ENCODE results near the gene EPN2. TPM values are rescaled to one million over a fixed set of nuclear protein-coding genes. Genes with fewer than 3 reads are reported as not detected.

The EPN2 gene
- total RNA-seq, 2 experiments from 2014 or later = 6.3 to 7.7 TPM

DNA sequence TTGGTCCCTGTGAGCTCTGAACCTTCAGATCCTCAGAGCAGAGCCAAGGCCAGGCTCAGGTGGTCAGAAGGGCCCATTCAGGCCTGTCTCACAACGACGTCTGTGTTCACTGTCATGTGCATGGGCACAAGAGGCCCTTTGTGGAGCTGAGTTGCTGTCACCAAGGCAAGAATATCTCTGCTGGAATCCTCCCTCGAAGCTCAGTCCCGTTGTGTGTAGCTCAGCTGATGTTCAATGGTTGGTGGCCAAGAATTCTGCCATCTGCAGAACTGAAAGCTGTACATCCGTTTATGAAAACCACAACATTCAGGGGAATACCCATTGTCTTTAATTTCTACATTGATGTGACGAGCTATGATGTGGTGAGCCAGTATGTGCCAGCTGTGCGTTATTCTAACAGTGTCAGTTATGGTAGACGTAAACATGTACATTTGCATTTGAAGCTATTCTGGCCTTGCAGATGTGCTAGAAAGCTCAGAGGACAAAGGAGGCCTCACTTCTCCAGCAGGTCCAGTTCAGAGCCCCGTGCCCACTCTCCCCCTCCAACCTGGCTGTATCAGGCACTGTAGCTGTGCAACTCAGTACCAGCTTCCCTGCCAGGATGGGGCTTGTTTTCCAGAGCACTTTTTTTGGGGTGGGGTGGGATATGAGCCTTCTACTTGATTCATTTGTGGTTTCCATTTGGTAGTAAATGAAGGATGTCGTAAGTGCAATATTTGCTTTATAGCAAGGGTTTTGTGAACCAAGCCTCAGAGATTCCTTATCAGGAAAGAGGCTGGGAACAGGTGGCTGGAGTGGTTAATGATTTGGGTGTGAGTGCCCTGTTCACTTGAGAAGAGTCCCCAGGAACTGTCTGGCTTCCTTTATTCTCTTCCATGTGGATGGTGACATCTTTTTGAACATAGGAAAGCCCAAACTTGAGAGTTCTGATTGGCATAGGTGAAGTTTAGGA, 69.3 kb downstream of the EPN2 start:
- DNase-seq = peak; percentile 47
- peak overlapping the region; percentile 10 for H3K4me3 Mint-ChIP-seq
- POLR2A ChIA-PET = interaction anchor here (0.9 to 2.2 kb wide), 6 partner anchors 13 to 342 kb away, joined by 3 to 14 read pairs (median 4); partner anchors contain the start of genes ALDH3A2 and MAPK7
- no peaks in the 10 kb centered on the region for H3K36me3 Mint-ChIP-seq (ENCODE audit: low read depth)
- peak overlapping the region; percentile 37 for H3K27ac Mint-ChIP-seq
- H3K9me3 Mint-ChIP-seq = no peaks in the 10 kb centered on the region
- H3K4me1 Mint-ChIP-seq = peaks cover 42% of the 10 kb centered on the region
- CTCF ChIA-PET = interaction anchor here (0.9 to 1.8 kb wide), 12 partner anchors 9 to 340 kb away, joined by 3 to 6 read pairs (median 3); partner anchors contain the start of genes B9D1 and MAPK7
- H3K27me3 Mint-ChIP-seq = peaks cover 12% of the 10 kb centered on the region

DNA sequence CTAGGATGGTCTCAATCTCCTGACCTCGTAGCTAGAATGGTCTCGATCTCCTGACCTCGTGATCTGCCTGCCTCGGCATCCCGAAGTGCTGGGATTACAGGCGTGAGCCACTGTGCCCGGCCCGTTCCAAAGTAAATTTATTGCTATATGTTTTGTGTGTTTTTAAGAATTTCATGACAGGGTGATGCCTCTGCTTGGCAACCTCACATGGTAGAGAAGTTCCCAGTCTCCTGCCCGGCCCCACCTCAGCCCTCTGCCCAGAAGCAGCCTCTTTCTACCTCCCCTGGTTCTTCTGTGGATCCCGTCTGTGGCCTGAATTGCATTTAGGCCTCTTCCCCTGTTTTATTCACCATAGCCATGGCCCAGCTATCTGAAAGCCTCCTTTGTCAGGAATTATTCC, 70.4 kb downstream of the EPN2 start:
- no peak overlapping the region for H3K27ac Mint-ChIP-seq
- H3K27me3 Mint-ChIP-seq = peaks cover 12% of the 10 kb centered on the region
- ChIA-PET CTCF (no interaction called here), POLR2A (no interaction called here)
- H3K9me3 Mint-ChIP-seq = no peaks in the 10 kb centered on the region
- H3K4me3 Mint-ChIP-seq = no peak overlapping the region
- peaks cover 49% of the 10 kb centered on the region for H3K4me1 Mint-ChIP-seq
- no peaks in the 10 kb centered on the region for H3K36me3 Mint-ChIP-seq (ENCODE audit: low read depth)
- DNase-seq = no peak

DNA sequence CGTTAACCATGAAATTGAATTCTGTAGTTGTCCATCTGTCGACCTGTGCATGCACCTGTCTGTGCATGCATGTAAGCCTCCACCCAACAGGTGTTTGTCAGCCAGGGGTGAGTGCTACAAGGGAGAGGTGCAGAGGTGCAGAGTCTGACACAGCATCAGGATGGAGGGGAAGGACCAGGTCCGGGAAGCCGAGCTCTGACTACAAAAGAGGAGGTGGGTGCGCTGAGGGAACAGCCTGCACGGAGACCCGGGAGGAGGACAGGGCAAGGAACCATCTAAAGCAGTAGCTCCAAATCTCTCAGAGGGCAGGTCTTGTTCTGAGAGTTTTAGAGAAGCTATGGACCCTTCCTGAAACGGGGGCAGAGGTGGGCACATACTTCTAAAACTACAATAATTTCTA, 71.2 kb downstream of the EPN2 start:
- H3K9me3 Mint-ChIP-seq = no peaks in the 10 kb centered on the region

DNA sequence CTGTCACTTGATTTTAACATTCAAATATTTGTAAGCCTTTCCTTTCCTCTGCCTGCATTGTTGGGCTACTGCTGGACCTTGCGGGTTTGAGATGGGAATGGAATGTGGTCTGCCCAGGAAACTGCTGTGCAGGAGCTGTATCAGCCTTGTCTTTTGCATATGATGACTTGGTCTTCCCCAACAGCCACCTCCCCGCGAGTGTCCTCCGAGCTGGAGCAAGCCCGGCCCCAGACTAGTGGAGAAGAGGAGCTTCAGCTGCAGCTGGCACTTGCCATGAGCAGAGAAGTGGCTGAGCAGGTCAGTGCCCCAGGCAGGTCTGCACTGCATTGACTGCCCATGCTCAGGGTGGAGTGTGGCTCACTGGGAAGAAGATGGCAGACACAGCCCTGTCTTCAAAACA, 72.5 kb downstream of the EPN2 start:
- H3K4me3 Mint-ChIP-seq = no peak overlapping the region
- CTCF ChIA-PET = no interaction called here
- H3K36me3 Mint-ChIP-seq (ENCODE audit: low read depth) = no peaks in the 10 kb centered on the region

More for the DNA sequence above, 71.2 kb downstream of the EPN2 start:
- no peaks in the 10 kb centered on the region for H3K36me3 Mint-ChIP-seq (ENCODE audit: low read depth)
- peaks cover 12% of the 10 kb centered on the region for H3K27me3 Mint-ChIP-seq
- ChIA-PET POLR2A (no interaction called here), CTCF (interaction anchor here (0.7 kb wide), 1 partner anchor 141 kb away, joined by 4 read pairs; no protein-coding TSS in a partner anchor)
- peaks cover 44% of the 10 kb centered on the region for H3K4me1 Mint-ChIP-seq
- no peak for DNase-seq
- no peak overlapping the region for H3K4me3 Mint-ChIP-seq
- H3K27ac Mint-ChIP-seq = no peak overlapping the region

DNA sequence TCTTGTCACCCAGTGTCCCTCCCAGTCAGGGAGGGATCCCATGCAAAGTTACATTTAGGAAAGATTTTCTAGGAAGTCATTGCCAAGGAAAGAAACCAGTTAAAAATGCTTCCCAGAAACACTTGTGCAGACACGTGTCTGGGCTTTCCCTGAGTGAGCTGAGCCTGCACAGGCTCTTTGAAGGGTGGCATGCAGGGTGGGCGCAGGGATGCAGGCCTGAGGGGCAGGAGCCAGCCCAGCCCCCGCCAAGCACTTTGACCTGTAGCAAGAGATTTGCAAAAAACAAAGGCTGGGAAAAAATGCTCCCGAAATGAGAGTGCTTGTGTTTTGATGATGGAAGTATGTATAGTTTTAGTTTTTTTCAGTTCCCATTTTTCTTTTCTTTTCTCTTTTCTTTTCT, 73.0 kb downstream of the EPN2 start:
- ChIA-PET POLR2A (no interaction called here), CTCF (no interaction called here)
- Mint-ChIP-seq H3K27me3 (peaks cover 12% of the 10 kb centered on the region), H3K9me3 (no peaks in the 10 kb centered on the region), H3K4me1 (peaks cover 36% of the 10 kb centered on the region), H3K27ac (no peak overlapping the region), H3K4me3 (no peak overlapping the region), H3K36me3 (ENCODE audit: low read depth) (no peaks in the 10 kb centered on the region)
- no peak for DNase-seq

More for the DNA sequence above, 72.5 kb downstream of the EPN2 start:
- POLR2A ChIA-PET = no interaction called here
- Mint-ChIP-seq H3K27me3 (peaks cover 12% of the 10 kb centered on the region), H3K4me1 (peaks cover 40% of the 10 kb centered on the region), H3K9me3 (no peaks in the 10 kb centered on the region), H3K27ac (no peak overlapping the region)
- no peak for DNase-seq

DNA sequence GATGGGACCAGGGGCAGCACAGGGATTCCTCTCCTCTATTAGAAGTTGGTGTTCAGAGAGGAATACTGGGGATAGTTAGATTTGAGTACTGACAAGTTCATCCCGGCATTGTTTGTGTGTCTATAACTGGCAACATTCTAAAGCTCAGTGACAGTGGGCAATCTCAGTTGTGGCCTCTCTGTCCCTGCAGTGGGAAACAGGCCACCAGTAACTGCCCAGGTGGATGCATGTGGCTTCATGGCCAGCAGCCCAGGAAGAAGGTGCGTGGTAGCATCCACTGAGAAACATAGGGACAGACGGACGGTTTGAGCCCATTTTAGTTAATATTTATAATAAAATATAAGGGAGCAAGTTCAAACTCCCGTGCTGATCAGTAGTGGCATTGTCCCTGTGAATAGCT, 73.8 kb downstream of the EPN2 start:
- ChIA-PET CTCF (interaction anchor here (2.3 kb wide), 1 partner anchor 27 kb away, joined by 8 read pairs; no protein-coding TSS in a partner anchor), POLR2A (no interaction called here)
- H3K36me3 Mint-ChIP-seq (ENCODE audit: low read depth) = no peaks in the 10 kb centered on the region

DNA sequence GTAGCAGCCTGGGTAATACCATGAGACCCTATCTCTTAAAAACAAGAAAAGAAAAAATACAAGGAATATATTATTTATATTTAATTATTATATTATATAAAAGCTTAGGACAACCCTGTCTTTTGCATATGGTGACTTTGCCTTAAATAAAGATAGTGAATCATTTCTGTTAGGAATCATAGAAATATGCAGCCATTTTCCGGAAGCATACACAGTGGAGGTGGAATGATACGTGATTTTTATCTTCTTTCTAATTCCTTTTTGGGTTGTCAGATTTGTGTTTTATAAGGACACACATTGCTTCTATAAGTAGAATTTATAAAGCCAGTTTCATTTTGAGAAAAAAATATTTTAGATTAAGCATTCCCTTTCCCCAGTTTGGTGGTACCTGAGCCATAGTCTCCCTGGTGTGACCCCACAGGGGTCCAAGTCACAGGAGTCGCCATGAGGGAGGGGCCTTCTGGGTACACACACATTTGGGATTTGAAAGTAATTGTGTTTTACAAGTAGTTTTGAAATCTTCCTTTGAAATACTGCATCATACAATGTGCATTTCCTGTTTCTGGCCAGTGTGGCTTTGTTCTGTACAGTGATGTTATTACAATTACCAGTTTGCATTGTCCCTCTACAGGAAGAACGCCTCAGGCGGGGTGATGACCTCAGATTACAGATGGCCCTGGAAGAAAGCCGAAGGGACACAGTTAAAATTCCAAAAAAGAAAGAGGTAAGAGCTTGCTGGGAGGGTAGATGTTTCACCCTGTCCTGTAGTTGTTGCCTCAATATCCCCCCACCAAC, 74.5 kb downstream of the EPN2 start:
- ChIA-PET CTCF (interaction anchor here (2.3 kb wide), 1 partner anchor 27 kb away, joined by 8 read pairs; no protein-coding TSS in a partner anchor), POLR2A (no interaction called here)
- Mint-ChIP-seq H3K27ac (no peak overlapping the region), H3K27me3 (peaks cover 12% of the 10 kb centered on the region), H3K4me1 (peaks cover 21% of the 10 kb centered on the region), H3K36me3 (ENCODE audit: low read depth) (no peaks in the 10 kb centered on the region), H3K4me3 (no peak overlapping the region), H3K9me3 (no peaks in the 10 kb centered on the region)
- DNase-seq = no peak

More for the DNA sequence above, 73.8 kb downstream of the EPN2 start:
- H3K4me3 Mint-ChIP-seq = no peak overlapping the region
- H3K27ac Mint-ChIP-seq = no peak overlapping the region
- peaks cover 12% of the 10 kb centered on the region for H3K27me3 Mint-ChIP-seq
- no peaks in the 10 kb centered on the region for H3K9me3 Mint-ChIP-seq
- peaks cover 27% of the 10 kb centered on the region for H3K4me1 Mint-ChIP-seq
- DNase-seq = no peak

DNA sequence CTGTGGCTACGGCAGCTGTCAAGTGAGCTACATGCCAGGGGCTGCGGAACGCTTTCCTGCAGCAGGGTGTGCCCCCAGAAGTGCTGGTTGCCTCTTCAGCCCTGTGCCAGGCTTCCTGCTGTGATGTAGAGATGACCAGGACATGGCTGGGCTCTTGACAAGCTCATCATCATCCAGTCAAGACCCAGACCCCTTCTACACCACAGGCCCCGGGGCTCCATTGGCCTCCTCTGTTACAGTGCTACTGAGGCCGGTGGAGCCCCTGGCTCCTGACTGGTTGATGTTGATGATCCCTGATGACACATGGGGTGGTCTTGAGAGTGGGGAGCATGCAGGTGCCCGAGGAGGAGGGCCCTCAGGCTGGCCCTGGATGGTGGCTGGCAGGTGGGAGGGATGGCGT, 75.2 kb downstream of the EPN2 start:
- ChIA-PET CTCF (interaction anchor here (2.3 kb wide), 1 partner anchor 26 kb away, joined by 8 read pairs; no protein-coding TSS in a partner anchor), POLR2A (no interaction called here)
- DNase-seq = no peak
- no peak overlapping the region for H3K27ac Mint-ChIP-seq
- no peak overlapping the region for H3K4me3 Mint-ChIP-seq
- no peaks in the 10 kb centered on the region for H3K36me3 Mint-ChIP-seq (ENCODE audit: low read depth)
- peaks cover 17% of the 10 kb centered on the region for H3K4me1 Mint-ChIP-seq
- H3K9me3 Mint-ChIP-seq = no peaks in the 10 kb centered on the region
- peaks cover 12% of the 10 kb centered on the region for H3K27me3 Mint-ChIP-seq

DNA sequence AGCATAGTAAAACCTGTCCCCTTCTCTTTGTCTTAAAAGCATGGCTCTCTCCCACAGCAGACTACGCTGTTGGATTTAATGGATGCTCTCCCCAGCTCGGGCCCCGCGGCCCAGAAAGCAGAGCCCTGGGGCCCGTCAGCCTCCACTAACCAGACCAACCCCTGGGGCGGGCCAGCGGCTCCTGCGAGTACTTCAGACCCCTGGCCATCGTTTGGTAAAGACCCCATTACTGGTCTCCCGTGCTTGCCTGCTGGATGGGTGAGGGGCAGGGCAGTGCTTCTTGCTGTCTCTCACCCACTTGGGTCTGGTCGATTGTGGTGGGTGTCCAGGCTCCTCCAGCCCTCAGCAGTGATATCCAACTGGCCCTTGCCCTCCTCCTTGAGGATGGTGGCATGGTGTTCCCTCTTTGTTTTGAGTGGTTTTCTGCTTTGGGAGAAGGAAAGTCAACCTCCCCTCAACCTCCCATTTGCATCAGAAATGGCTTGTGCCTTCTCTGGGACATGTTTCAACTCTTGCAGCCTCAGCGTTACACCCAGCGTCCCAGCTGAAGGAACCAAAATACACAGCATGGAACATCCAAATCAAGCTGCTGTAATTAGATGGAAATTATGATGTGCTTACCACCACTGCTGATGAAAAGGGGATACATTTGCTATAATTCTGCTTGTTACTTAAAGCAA, 76.0 kb downstream of the EPN2 start:
- ChIA-PET POLR2A (no interaction called here), CTCF (interaction anchor here (2.3 kb wide), 1 partner anchor 25 kb away, joined by 8 read pairs; no protein-coding TSS in a partner anchor)
- H3K27me3 Mint-ChIP-seq = peaks cover 9% of the 10 kb centered on the region
- DNase-seq = no peak
- no peaks in the 10 kb centered on the region for H3K9me3 Mint-ChIP-seq
- H3K36me3 Mint-ChIP-seq (ENCODE audit: low read depth) = no peaks in the 10 kb centered on the region
- H3K27ac Mint-ChIP-seq = no peak overlapping the region
- H3K4me3 Mint-ChIP-seq = no peak overlapping the region
- peaks cover 14% of the 10 kb centered on the region for H3K4me1 Mint-ChIP-seq

DNA sequence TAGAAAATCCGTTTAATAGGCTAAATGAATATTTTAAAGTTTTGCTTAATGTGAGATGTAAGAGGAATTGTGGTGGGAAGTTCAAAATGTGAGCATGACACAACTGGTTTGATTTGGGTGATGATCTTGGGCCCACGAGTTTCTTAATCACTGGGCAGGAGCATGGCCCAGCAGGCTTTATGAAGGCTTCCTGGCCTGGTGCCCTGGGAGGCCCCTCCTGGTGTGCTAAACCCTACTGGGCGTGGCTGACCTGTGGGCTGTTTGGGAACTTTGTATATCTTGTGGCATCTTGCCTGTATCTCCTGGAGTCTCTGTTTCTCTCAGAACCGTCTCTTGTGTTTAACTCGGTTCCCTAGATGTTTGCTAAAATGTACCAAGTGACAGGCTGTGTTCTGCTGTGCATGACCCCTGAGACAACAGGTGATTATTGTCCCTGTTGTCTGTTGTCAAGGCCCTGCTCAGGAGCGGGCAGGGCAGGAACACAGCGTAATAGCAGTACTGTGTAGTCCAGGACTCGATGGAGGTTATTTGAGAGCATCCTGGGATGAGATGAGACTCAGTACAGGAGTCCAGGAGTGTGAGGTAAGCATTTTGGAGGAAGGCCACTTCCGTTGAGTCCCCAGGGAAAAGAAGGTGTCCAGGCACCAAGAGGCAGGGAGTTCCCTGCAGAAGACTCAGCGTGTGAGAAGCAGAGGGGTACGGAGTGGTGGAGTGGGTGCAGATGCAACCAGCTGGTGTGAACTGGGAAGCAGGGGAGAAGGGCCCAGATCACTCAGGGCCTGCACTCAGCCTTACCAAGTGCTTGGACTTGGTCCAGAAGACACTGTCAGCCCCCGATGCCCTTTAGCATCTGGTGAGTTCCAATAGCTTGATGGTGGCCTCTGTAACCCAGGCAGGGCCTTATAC, 76.8 kb downstream of the EPN2 start:
- ChIA-PET CTCF (no interaction called here), POLR2A (no interaction called here)
- peaks cover 14% of the 10 kb centered on the region for H3K4me1 Mint-ChIP-seq
- H3K27me3 Mint-ChIP-seq = peaks cover 3% of the 10 kb centered on the region
- no peaks in the 10 kb centered on the region for H3K9me3 Mint-ChIP-seq
- H3K27ac Mint-ChIP-seq = no peak overlapping the region
- H3K36me3 Mint-ChIP-seq (ENCODE audit: low read depth) = no peaks in the 10 kb centered on the region
- DNase-seq = no peak
- no peak overlapping the region for H3K4me3 Mint-ChIP-seq

DNA sequence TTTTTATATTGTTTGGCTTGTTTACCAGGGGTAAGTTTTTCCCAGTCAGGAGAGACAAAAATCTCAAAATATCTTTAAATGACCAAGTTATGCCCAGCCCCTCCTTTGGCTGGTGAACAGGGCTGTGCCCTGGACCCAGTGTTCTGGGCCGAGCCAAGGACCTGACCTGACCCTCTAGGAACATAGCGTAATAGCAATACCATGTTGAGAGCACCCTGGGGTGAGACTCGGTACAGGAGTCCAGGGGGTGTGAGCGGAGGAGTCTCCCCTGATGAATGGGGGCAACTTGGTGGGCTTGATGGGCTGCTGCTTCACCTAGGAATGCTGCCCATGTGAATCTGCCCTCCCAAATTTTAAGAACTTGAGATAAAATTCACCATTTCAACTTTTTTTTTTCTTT, 77.9 kb downstream of the EPN2 start:
- no peak for DNase-seq
- H3K4me3 Mint-ChIP-seq = no peak overlapping the region
- no peaks in the 10 kb centered on the region for H3K36me3 Mint-ChIP-seq (ENCODE audit: low read depth)
- H3K9me3 Mint-ChIP-seq = no peaks in the 10 kb centered on the region
- peaks cover 14% of the 10 kb centered on the region for H3K4me1 Mint-ChIP-seq
- H3K27me3 Mint-ChIP-seq = no peaks in the 10 kb centered on the region
- no peak overlapping the region for H3K27ac Mint-ChIP-seq
- ChIA-PET CTCF (no interaction called here), POLR2A (no interaction called here)

DNA sequence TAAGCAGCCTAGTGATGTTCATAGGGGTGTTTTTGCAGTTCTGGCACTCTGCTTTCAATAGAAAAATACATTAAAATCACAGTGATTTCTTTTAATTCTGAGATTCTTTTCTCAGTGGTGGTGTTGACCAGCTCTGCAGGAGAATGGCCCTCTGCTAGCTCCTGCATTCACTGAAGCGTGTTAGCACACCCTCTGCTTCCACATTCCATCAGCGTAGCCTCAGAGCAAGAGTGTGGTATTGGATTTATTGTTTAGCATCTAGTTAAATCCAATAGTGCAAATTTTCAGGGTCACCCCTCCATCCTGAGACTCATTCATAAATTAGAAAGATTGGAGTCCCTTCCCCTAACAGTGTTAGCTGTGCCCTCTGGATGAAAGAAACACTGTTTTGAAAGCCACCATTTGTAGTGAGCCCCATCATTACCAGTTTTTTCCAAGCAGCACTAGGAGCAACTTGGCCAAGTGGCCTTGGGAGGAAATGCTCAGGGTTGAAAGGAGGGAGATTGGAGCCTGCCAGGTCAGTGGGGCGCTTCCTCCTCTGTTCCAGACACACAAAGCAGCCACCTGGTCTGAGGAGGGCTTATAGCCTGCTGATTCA, 79.7 kb downstream of the EPN2 start:
- DNase-seq = no peak
- CTCF ChIA-PET = no interaction called here
- Mint-ChIP-seq H3K27ac (no peak overlapping the region), H3K9me3 (no peaks in the 10 kb centered on the region), H3K36me3 (ENCODE audit: low read depth) (no peaks in the 10 kb centered on the region), H3K4me1 (peaks cover 9% of the 10 kb centered on the region), H3K27me3 (no peaks in the 10 kb centered on the region), H3K4me3 (no peak overlapping the region)
- POLR2A ChIA-PET = no interaction called here
